MM.1S (cell line): Measurements from ENCODE around the gene CUL3.

Experiments used
- DNase-seq: peaks from one replicate; pipeline ENCODE4 v3.0.0-alpha.2; 2015
- H2AFZ ChIP-seq: fragments of 300-600 bp; sonication (generic); 2 replicates; pipeline ENCODE4 v1.6.0; 2016; ENCODE audit warnings: antibody characterized with exemption, low read length
- H3F3A ChIP-seq: fragments of 300-600 bp; sonication (generic); 2 replicates; pipeline ENCODE4 v1.6.1; 2016; ENCODE audit warnings: mild to moderate bottlenecking, antibody characterized with exemption, low read length, moderate library complexity, mixed read lengths; ENCODE audit not compliant: insufficient read depth
- H3K27ac ChIP-seq: fragments of 300-600 bp; sonication (generic); 2 replicates; pipeline ENCODE4 v1.5.1; 2016; ENCODE audit warnings: mild to moderate bottlenecking, low read length
- H3K27me3 ChIP-seq: fragments of 300-600 bp; sonication (generic); replicated peaks from 2 replicates; pipeline ENCODE4 v1.6.0; 2016; ENCODE audit warnings: low read length; ENCODE audit not compliant: insufficient read depth
- H3K36me3 ChIP-seq: fragments of 300-600 bp; sonication (generic); replicated peaks from 2 replicates; pipeline ENCODE4 v1.6.1; 2016; ENCODE audit warnings: mild to moderate bottlenecking, low read length, mixed read lengths; ENCODE audit not compliant: insufficient read depth
- H3K4me1 ChIP-seq: fragments of 300-600 bp; sonication (generic); 2 replicates; pipeline ENCODE4 v1.6.1; 2016; ENCODE audit warnings: low read length, mixed read lengths
- H3K4me2 ChIP-seq: fragments of 300-600 bp; sonication (generic); 2 replicates; pipeline ENCODE4 v1.6.0; 2016; ENCODE audit warnings: low read depth, low read length
- H3K4me3 ChIP-seq: fragments of 300-600 bp; sonication (generic); 2 replicates; pipeline ENCODE4 v1.5.1; 2016; ENCODE audit warnings: low read length, mixed read lengths
- H3K79me2 ChIP-seq: fragments of 300-600 bp; sonication (generic); 2 replicates; pipeline ENCODE4 v1.6.1; 2016; ENCODE audit warnings: mixed run types, low read length, mixed read lengths
- H3K9ac ChIP-seq: fragments of 300-600 bp; sonication (generic); 2 replicates; pipeline ENCODE4 v1.6.1; 2016; ENCODE audit warnings: low read length, mixed read lengths
- H3K9me2 ChIP-seq: fragments of 300-600 bp; sonication (generic); replicated peaks from 2 replicates; pipeline ENCODE4 v1.6.1; 2016; ENCODE audit warnings: mild to moderate bottlenecking, low read length, mixed read lengths; ENCODE audit not compliant: insufficient read depth
- H3K9me3 ChIP-seq: fragments of 300-600 bp; sonication (generic); replicated peaks from 2 replicates; pipeline ENCODE4 v1.6.1; 2016; ENCODE audit warnings: mild to moderate bottlenecking, low read length, mixed read lengths; ENCODE audit not compliant: insufficient read depth
- H4K20me1 ChIP-seq: fragments of 300-600 bp; sonication (generic); 2 replicates; pipeline ENCODE4 v1.6.1; 2016; ENCODE audit warnings: mild to moderate bottlenecking, low read length, moderate library complexity, mixed read lengths; ENCODE audit not compliant: insufficient read depth
- CTCF ChIP-seq: fragments of 300-600 bp; sonication (generic); IDR thresholded peaks from 2 replicates; pipeline ENCODE4 v1.5.1; 2016; ENCODE audit warnings: antibody characterized with exemption, low read length, mixed read lengths
- EZH2 ChIP-seq: fragments of 300-600 bp; sonication (generic); optimal IDR thresholded peaks from 2 replicates; pipeline ENCODE3; 2017; ENCODE audit warnings: low read depth, mild to moderate bottlenecking, antibody characterized with exemption, low read length, mixed read lengths
- EZH2phosphoT487 ChIP-seq: fragments of 300-600 bp; sonication (generic); IDR thresholded peaks from 2 replicates; pipeline ENCODE4 v1.6.1; 2018; ENCODE audit warnings: antibody characterized with exemption, low read length

The CUL3 gene

GRCh38 chr2:224557610-224558009 lies 27.6 kb downstream of the CUL3 start:
- Histone ChIP-seq H3K9ac (no peak overlapping the region), H2AFZ (no peak overlapping the region), H3K9me3 (no peaks in the 10 kb centered on the region), H3K36me3 (no peaks in the 10 kb centered on the region; the same call in 1 of the 2 replicates), H3K27ac (no peak overlapping the region), H3K9me2 (no peaks in the 10 kb centered on the region), H3K4me2 (no peak overlapping the region), H3K4me1 (no peaks in the 10 kb centered on the region), H4K20me1 (peaks cover 35% of the 10 kb centered on the region), H3K27me3 (no peaks in the 10 kb centered on the region), H3F3A (no peaks in the 10 kb centered on the region), H3K79me2 (peaks cover 92% of the 10 kb centered on the region), H3K4me3 (no peak overlapping the region)
- no peak for TF ChIP-seq EZH2phosphoT487
- no peak for TF ChIP-seq EZH2
- no peak for TF ChIP-seq CTCF
- no peak for DNase-seq

- H2AFZ ChIP-seq = no peak overlapping the region
- no peaks in the 10 kb centered on the region for H3K4me1 ChIP-seq
- H3K4me2 ChIP-seq = no peak overlapping the region
- no peak overlapping the region for H3K9ac ChIP-seq
- no peaks in the 10 kb centered on the region for H3K9me3 ChIP-seq
- no peaks in the 10 kb centered on the region for H3F3A ChIP-seq
- no peak for DNase-seq
- H3K27ac ChIP-seq = no peak overlapping the region
- no peaks in the 10 kb centered on the region for H3K27me3 ChIP-seq
- no peak for TF ChIP-seq EZH2phosphoT487
- TF ChIP-seq CTCF = no peak
- no peak for TF ChIP-seq EZH2
- peaks cover 85% of the 10 kb centered on the region for H3K79me2 ChIP-seq
- H4K20me1 ChIP-seq = peaks cover 24% of the 10 kb centered on the region
- no peaks in the 10 kb centered on the region for H3K9me2 ChIP-seq
- no peak overlapping the region for H3K4me3 ChIP-seq
- no peaks in the 10 kb centered on the region; the same call in 1 of the 2 replicates for H3K36me3 ChIP-seq
Measured at GRCh38 chr2:224556381-224556780, 28.8 kb downstream of the CUL3 start.

- Histone ChIP-seq H3K9me3 (no peaks in the 10 kb centered on the region), H3K27ac (no peak overlapping the region), H3K27me3 (no peaks in the 10 kb centered on the region), H3K4me1 (no peaks in the 10 kb centered on the region), H3K4me2 (no peak overlapping the region), H3F3A (no peaks in the 10 kb centered on the region), H4K20me1 (peaks cover 20% of the 10 kb centered on the region), H3K79me2 (peaks cover 80% of the 10 kb centered on the region), H3K9ac (no peak overlapping the region), H2AFZ (no peak overlapping the region), H3K36me3 (no peaks in the 10 kb centered on the region; the same call in 1 of the 2 replicates), H3K9me2 (no peaks in the 10 kb centered on the region), H3K4me3 (no peak overlapping the region)
- DNase-seq = no peak
- no peak for TF ChIP-seq EZH2
Measured at GRCh38 chr2:224555823-224556366, 29.3 kb downstream of the CUL3 start.

- Histone ChIP-seq H3K9me2 (no peaks in the 10 kb centered on the region), H3K4me1 (no peaks in the 10 kb centered on the region), H3K27me3 (no peaks in the 10 kb centered on the region), H2AFZ (no peak overlapping the region), H3F3A (no peaks in the 10 kb centered on the region), H3K4me2 (no peak overlapping the region), H3K27ac (no peak overlapping the region), H3K36me3 (no peaks in the 10 kb centered on the region; the same call in 1 of the 2 replicates), H3K4me3 (no peak overlapping the region), H4K20me1 (no peaks in the 10 kb centered on the region), H3K79me2 (peaks cover 78% of the 10 kb centered on the region), H3K9me3 (no peaks in the 10 kb centered on the region), H3K9ac (no peak overlapping the region)
- TF ChIP-seq CTCF (no peak), EZH2phosphoT487 (no peak), EZH2 (no peak)
- no peak for DNase-seq
Measured at GRCh38 chr2:224552771-224553170, 32.4 kb downstream of the CUL3 start.
